ENCODE measurements around the gene TNIK.

GRCh38 chr3:171491361-171491760 lies 31.2 kb upstream of the TNIK start:
- no peak for TF ChIP-seq CTCF (conservative IDR thresholded peaks at IDR 0.05; ENCODE audit: low read depth, low read length)
- TF ChIP-seq EZH2 (IDR thresholded peaks at IDR 0.05; ENCODE audit: borderline replicate concordance, low read depth, low read length, poor library complexity, severe bottlenecking): no peak

Measured in A673 (cell line).